ENCODE results near the gene PSMD9. TPM values are rescaled to one million over a fixed set of nuclear protein-coding genes. Genes with fewer than 3 reads are reported as not detected.

The PSMD9 gene
- total RNA-seq, 1 experiment from 2014 or later, result 64.8 TPM

DNA sequence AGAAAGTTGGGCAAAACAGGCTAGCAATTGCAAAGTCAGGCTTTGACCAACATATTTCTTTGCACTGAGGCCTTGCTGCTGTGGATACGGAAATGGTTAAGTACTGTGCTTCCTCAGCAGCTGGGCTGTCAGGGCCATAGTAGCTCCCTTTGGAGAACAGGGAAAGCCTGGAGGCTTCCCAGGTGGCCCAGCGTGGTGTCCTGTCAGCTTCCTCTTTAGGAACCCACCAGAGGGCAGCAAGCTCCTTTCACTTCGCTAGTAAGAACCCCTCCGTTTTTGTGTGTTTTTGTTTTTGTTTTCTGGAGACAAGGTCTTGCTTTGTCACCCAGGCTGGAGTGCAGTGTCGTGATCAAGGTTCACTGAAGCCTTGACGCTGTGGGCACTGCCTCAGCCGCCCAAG lies 28.1 kb downstream of the PSMD9 start:
- no peak for DNase-seq
- intact Hi-C loops (cut with micrococcal nuclease; ENCODE audit: unreplicated experiment), result no loop called here
- H3K9me2 ChIP-seq (ENCODE audit: insufficient read depth), result no peaks in the 10 kb centered on the region
- no peaks in the 10 kb centered on the region for H4K20me1 ChIP-seq (ENCODE audit: insufficient read depth)
- ChIA-PET POLR2A (ENCODE audit: unreplicated experiment) (no interaction called here), CTCF (interaction anchor here (0.6 to 1.1 kb wide), 3 partner anchors 146 to 273 kb away, joined by 3 to 8 read pairs (median 4); no protein-coding TSS in a partner anchor)
- H3K9me3 ChIP-seq (ENCODE audit: insufficient read depth, low read depth), result no peaks in the 10 kb centered on the region
- no peaks in the 10 kb centered on the region for H3K79me2 ChIP-seq (ENCODE audit: low read depth)
- no peak overlapping the region for H3K4me3 ChIP-seq
- TF ChIP-seq EZH2 (IDR thresholded peaks at IDR 0.05; ENCODE audit: low read depth), result no peak
- TF ChIP-seq, protein P1, sequence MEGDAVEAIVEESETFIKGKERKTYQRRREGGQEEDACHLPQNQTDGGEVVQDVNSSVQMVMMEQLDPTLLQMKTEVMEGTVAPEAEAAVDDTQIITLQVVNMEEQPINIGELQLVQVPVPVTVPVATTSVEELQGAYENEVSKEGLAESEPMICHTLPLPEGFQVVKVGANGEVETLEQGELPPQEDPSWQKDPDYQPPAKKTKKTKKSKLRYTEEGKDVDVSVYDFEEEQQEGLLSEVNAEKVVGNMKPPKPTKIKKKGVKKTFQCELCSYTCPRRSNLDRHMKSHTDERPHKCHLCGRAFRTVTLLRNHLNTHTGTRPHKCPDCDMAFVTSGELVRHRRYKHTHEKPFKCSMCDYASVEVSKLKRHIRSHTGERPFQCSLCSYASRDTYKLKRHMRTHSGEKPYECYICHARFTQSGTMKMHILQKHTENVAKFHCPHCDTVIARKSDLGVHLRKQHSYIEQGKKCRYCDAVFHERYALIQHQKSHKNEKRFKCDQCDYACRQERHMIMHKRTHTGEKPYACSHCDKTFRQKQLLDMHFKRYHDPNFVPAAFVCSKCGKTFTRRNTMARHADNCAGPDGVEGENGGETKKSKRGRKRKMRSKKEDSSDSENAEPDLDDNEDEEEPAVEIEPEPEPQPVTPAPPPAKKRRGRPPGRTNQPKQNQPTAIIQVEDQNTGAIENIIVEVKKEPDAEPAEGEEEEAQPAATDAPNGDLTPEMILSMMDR (conservative IDR thresholded peaks at IDR 0.05), result no peak
- no peak overlapping the region for H3K4me2 ChIP-seq
- H3F3A ChIP-seq (ENCODE audit: insufficient read depth, low read depth), result no peaks in the 10 kb centered on the region
- BruUV-seq (replicated peaks), result no TSS peak
- H3K4me1 ChIP-seq (replicated peaks; ENCODE audit: insufficient read depth), result no peaks in the 10 kb centered on the region
- H3K27ac ChIP-seq, result no peak overlapping the region
- 0 out of 2 replicates have a peak, but pooled peaks cover 14% of the 10 kb centered on the region for H3K36me3 ChIP-seq (ENCODE audit: low read depth)
- H3K27me3 ChIP-seq (ENCODE audit: insufficient read depth, low read depth), result no peaks in the 10 kb centered on the region
- no peak overlapping the region for H2AFZ ChIP-seq

DNA sequence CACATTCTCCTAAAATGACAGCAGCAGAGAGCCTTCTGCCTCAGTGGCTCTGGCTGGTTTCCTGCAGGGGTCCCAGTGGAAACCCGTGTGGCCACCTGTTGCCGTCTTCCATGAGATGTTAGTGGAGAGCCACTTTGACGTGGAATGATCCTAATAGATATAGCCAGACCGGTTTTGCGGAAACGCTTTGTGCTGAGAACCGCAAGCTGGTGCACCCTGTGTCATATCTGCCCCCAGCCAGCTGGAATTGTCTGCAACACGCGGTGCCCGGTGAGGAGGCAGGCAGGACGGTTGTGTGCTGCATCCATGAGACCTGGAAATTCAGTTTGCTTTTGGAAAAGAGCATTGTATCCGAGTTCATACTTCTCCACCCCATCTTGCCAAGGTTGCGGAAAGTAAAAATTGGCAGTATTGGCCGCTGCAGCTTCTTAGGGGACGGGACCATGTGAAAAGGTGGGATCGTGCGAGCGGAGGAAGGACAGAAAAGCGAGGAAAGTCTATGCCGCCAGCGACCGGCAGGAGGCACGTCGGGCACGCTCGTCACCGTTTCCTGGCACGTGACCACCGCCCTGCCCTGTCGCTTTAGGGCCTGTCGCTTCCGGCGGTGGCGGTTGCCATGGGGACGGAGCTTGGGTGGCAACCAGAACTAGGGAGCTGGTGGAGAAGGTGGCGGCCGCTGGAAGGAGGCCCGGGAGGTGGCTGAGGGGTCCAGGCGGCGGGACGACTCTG lies 29.5 kb downstream of the PSMD9 start, which contains the start of gene CFAP251:
CFAP251 (plus strand) TSS at position 643 of the 729 bp plus-strand sequence. CDS start 2,714 bp downstream, outside the sequence.
- H3K27ac ChIP-seq, result no peak within 1 kb of the TSS
- H3K4me2 ChIP-seq, result no peak within 1 kb of the TSS
- no peak within 1 kb of the TSS for H2AFZ ChIP-seq
- no peaks in the 10 kb centered on the region for H3F3A ChIP-seq (ENCODE audit: insufficient read depth, low read depth)
- CTCF ChIA-PET, result interaction anchor here (0.6 kb wide), 2 partner anchors 578 to 1367 kb away, joined by 3 to 5 read pairs; no protein-coding TSS in a partner anchor
- peak in 1 of 2 experiments; percentile 77 for DNase-seq
- TF ChIP-seq, protein P1 (conservative IDR thresholded peaks at IDR 0.05), result no peak
- TF ChIP-seq EZH2 (IDR thresholded peaks at IDR 0.05; ENCODE audit: low read depth), result no peak
- H4K20me1 ChIP-seq (ENCODE audit: insufficient read depth), result no peaks in the 10 kb centered on the region
- BruUV-seq (replicated peaks), result no TSS peak
- intact Hi-C loops (cut with micrococcal nuclease; ENCODE audit: unreplicated experiment), result no loop called here
- POLR2A ChIA-PET (ENCODE audit: unreplicated experiment), result interaction anchor here (0.5 kb wide), 1 partner anchor 248 kb away, joined by 10 read pairs; no protein-coding TSS in a partner anchor
- H3K4me1 ChIP-seq (replicated peaks; ENCODE audit: insufficient read depth), result no peaks in the 10 kb centered on the region
- H3K4me3 ChIP-seq, result no peak within 1 kb of the TSS
- H3K79me2 ChIP-seq (ENCODE audit: low read depth), result no peaks in the 10 kb centered on the region
- H3K36me3 ChIP-seq (ENCODE audit: low read depth), result 0 out of 2 replicates have a peak, but pooled peaks cover 14% of the 10 kb centered on the region
- H3K9me2 ChIP-seq (ENCODE audit: insufficient read depth), result no peaks in the 10 kb centered on the region
- no peaks in the 10 kb centered on the region for H3K9me3 ChIP-seq (ENCODE audit: insufficient read depth, low read depth)
- no peaks in the 10 kb centered on the region for H3K27me3 ChIP-seq (ENCODE audit: insufficient read depth, low read depth)

DNA sequence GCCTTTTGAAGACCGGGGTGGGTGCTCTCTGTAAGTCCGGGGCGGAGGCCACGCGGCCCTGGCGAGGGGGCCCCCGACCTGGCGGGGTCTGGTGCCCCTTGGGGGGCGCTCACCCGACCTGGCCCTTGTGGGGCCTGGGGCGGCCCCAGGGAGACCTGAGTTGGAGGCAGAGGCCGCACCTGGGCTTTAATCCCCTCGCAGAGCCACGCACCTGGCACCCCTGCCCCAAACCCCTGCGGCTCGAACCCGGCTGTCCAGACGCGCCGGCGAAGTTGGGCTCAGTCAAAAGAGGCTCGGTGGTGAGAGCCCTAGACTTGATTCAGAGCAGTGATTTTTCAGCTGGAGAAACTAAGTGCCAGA lies 30.1 kb downstream of the PSMD9 start:
- Histone ChIP-seq H3K4me3 (no peak overlapping the region), H3F3A (ENCODE audit: insufficient read depth, low read depth) (no peaks in the 10 kb centered on the region), H4K20me1 (ENCODE audit: insufficient read depth) (no peaks in the 10 kb centered on the region), H3K27me3 (ENCODE audit: insufficient read depth, low read depth) (no peaks in the 10 kb centered on the region), H3K36me3 (ENCODE audit: low read depth) (0 out of 2 replicates have a peak, but pooled peaks cover 14% of the 10 kb centered on the region), H3K27ac (no peak overlapping the region), H3K4me2 (no peak overlapping the region), H2AFZ (no peak overlapping the region), H3K79me2 (ENCODE audit: low read depth) (no peaks in the 10 kb centered on the region), H3K9me3 (ENCODE audit: insufficient read depth, low read depth) (no peaks in the 10 kb centered on the region), H3K9me2 (ENCODE audit: insufficient read depth) (no peaks in the 10 kb centered on the region), H3K4me1 (replicated peaks; ENCODE audit: insufficient read depth) (no peaks in the 10 kb centered on the region)
- BruUV-seq (replicated peaks), result no TSS peak
- no peak for TF ChIP-seq EZH2 (IDR thresholded peaks at IDR 0.05; ENCODE audit: low read depth)
- TF ChIP-seq, protein P1 (conservative IDR thresholded peaks at IDR 0.05), result no peak
- DNase-seq, result no peak
- intact Hi-C loops (cut with micrococcal nuclease; ENCODE audit: unreplicated experiment), result no loop called here
- ChIA-PET POLR2A (ENCODE audit: unreplicated experiment) (interaction anchor here (0.5 kb wide), 1 partner anchor 249 kb away, joined by 10 read pairs; no protein-coding TSS in a partner anchor), CTCF (interaction anchor here (0.6 kb wide), 2 partner anchors 578 to 1367 kb away, joined by 3 to 5 read pairs; no protein-coding TSS in a partner anchor)
